T-helper 2 cell treated with Interferon-gamma antibody and Interleukin-4, amounts not matched to agents 5 μg/mL and 100 μg/mL, for 36 hours (primary cell): ENCODE results near the gene CATSPER1.
"Not testable (repeated sequence)": the region's sequence is repeated elsewhere in the genome, so short reads cannot be mapped to it uniquely, and the experiment has no call there.

ENCODE experiments used
- DNase-seq: peaks from one replicate; pipeline ENCODE4 v3.0.0; 2021; ENCODE audit warnings: low spot score
- H3K27ac Mint-ChIP-seq: one replicate; pipeline ENCODE4 v1.8.0; 2021; ENCODE audit warnings: mild to moderate bottlenecking, mixed read lengths
- H3K27me3 Mint-ChIP-seq: one replicate; pipeline ENCODE4 v1.8.0; 2021; ENCODE audit warnings: low read depth, mixed read lengths
- H3K36me3 Mint-ChIP-seq: one replicate; pipeline ENCODE4 v1.8.0; 2021; ENCODE audit warnings: low read depth, mixed read lengths
- H3K4me1 Mint-ChIP-seq: one replicate; pipeline ENCODE4 v1.8.0; 2021; ENCODE audit warnings: low read depth, mixed read lengths
- H3K4me3 Mint-ChIP-seq: one replicate; pipeline ENCODE4 v1.8.0; 2022; ENCODE audit warnings: mild to moderate bottlenecking, moderate library complexity, mixed read lengths
- H3K9me3 Mint-ChIP-seq: one replicate; pipeline ENCODE4 v1.8.0; 2021; ENCODE audit warnings: mixed read lengths

CATSPER1 gene

GRCh38 chr11:66045177-66045639, 18.9 kb upstream of the CATSPER1 start:
- H3K4me3 Mint-ChIP-seq: no peak overlapping the region
- peaks cover 5% of the 10 kb centered on the region for H3K27me3 Mint-ChIP-seq
- H3K27ac Mint-ChIP-seq: no peak overlapping the region
- no peaks in the 10 kb centered on the region for H3K9me3 Mint-ChIP-seq
- H3K36me3 Mint-ChIP-seq: no peaks in the 10 kb centered on the region
- H3K4me1 Mint-ChIP-seq: peaks cover 12% of the 10 kb centered on the region
- peak; percentile 77 for DNase-seq

GRCh38 chr11:66044757-66045156, 18.5 kb upstream of the CATSPER1 start:
- no peak for DNase-seq
- Mint-ChIP-seq H3K27me3 (peaks cover 5% of the 10 kb centered on the region), H3K27ac (no peak overlapping the region), H3K36me3 (no peaks in the 10 kb centered on the region), H3K4me3 (no peak overlapping the region), H3K9me3 (no peaks in the 10 kb centered on the region), H3K4me1 (peaks cover 11% of the 10 kb centered on the region)

DNA sequence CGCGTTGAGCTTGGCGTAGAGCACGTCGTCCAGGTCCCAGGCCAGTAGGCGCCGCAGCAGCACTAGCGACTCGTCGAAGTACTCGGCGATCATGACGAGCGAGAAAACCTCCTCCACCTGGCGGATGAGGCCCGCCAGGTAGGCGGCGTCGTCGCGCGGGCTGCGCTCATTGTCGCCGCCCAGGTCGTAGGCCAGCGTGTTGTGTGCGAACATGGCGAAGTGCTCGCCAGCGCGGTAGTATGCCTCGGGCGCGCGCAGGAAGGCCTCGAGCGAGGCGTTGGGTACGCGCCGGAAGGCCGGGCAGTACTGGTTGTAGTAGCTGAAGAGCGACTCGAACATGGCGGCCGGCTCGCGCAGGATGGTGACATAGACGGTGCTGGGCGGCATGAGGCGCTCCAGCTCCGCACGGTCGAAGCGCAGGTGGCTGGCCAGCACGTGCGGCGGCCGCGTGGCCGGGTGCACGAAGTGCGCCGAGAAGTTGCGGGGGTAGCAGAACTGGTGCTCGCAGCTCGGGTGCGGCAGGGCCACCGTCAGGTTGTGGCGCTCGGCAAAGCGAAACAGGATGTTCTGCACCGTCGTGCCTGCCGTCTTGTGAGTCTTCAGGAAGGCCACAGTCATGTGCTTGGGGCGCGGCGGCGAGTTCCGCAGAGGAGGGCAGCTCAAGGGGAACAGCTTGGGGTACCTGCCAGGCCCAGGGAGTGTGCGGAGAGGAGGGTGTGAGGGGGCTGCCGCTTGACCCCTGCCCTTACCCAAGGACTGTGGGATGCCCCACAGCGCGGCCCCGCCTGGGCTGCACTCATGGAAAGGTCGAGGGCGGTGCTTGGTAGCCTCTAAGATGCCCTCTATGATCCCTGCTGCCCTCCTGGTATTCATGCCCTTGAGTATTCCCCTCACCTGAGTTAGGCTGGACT, 17.0 kb upstream of the CATSPER1 start:
- H3K27ac Mint-ChIP-seq: no peak overlapping the region
- H3K36me3 Mint-ChIP-seq: no peaks in the 10 kb centered on the region
- peaks cover 2% of the 10 kb centered on the region for H3K27me3 Mint-ChIP-seq
- peaks cover 11% of the 10 kb centered on the region for H3K4me1 Mint-ChIP-seq
- H3K4me3 Mint-ChIP-seq: no peak overlapping the region
- H3K9me3 Mint-ChIP-seq: no peaks in the 10 kb centered on the region
- DNase-seq: no peak

GRCh38 chr11:66042227-66042995, 16.1 kb upstream of the CATSPER1 start:
- peaks cover 11% of the 10 kb centered on the region for H3K4me1 Mint-ChIP-seq
- no peaks in the 10 kb centered on the region for H3K36me3 Mint-ChIP-seq
- no peak overlapping the region for H3K27ac Mint-ChIP-seq
- no peak for DNase-seq
- H3K9me3 Mint-ChIP-seq: no peaks in the 10 kb centered on the region
- H3K27me3 Mint-ChIP-seq: no peaks in the 10 kb centered on the region
- no peak overlapping the region for H3K4me3 Mint-ChIP-seq

- Mint-ChIP-seq H3K4me3 (no peak overlapping the region), H3K4me1 (peaks cover 3% of the 10 kb centered on the region), H3K9me3 (no peaks in the 10 kb centered on the region), H3K36me3 (no peaks in the 10 kb centered on the region), H3K27me3 (peaks cover 2% of the 10 kb centered on the region), H3K27ac (no peak overlapping the region)
- DNase-seq: no peak
These were observed 13.5 kb upstream of the CATSPER1 start for GRCh38 chr11:66039765-66040164.

GRCh38 chr11:66037327-66037726, 11.0 kb upstream of the CATSPER1 start:
- no peaks in the 10 kb centered on the region for H3K36me3 Mint-ChIP-seq
- DNase-seq: no peak
- H3K9me3 Mint-ChIP-seq: no peaks in the 10 kb centered on the region
- H3K4me1 Mint-ChIP-seq: no peaks in the 10 kb centered on the region
- H3K4me3 Mint-ChIP-seq: no peak overlapping the region
- no peak overlapping the region for H3K27ac Mint-ChIP-seq
- H3K27me3 Mint-ChIP-seq: peaks cover 4% of the 10 kb centered on the region

GRCh38 chr11:66036334-66036710, 10.0 kb upstream of the CATSPER1 start:
- no peaks in the 10 kb centered on the region for H3K4me1 Mint-ChIP-seq
- no peak overlapping the region for H3K27ac Mint-ChIP-seq
- peaks cover 4% of the 10 kb centered on the region for H3K27me3 Mint-ChIP-seq
- no peak for DNase-seq
- H3K36me3 Mint-ChIP-seq: no peaks in the 10 kb centered on the region
- no peaks in the 10 kb centered on the region for H3K9me3 Mint-ChIP-seq
- no peak overlapping the region for H3K4me3 Mint-ChIP-seq

GRCh38 chr11:66035653-66036333, 9.5 kb upstream of the CATSPER1 start:
- DNase-seq: no peak
- Mint-ChIP-seq H3K4me3 (no peak overlapping the region), H3K4me1 (no peaks in the 10 kb centered on the region), H3K27me3 (peaks cover 4% of the 10 kb centered on the region), H3K9me3 (no peaks in the 10 kb centered on the region), H3K36me3 (no peaks in the 10 kb centered on the region), H3K27ac (no peak overlapping the region)

- H3K27me3 Mint-ChIP-seq: peaks cover 4% of the 10 kb centered on the region
- H3K4me3 Mint-ChIP-seq: no peak overlapping the region
- no peaks in the 10 kb centered on the region for H3K4me1 Mint-ChIP-seq
- H3K36me3 Mint-ChIP-seq: no peaks in the 10 kb centered on the region
- DNase-seq: no peak
- no peak overlapping the region for H3K27ac Mint-ChIP-seq
- H3K9me3 Mint-ChIP-seq: no peaks in the 10 kb centered on the region
These were observed 6.9 kb upstream of the CATSPER1 start for GRCh38 chr11:66032957-66033735.

GRCh38 chr11:66023186-66023440, 3.2 kb downstream of the CATSPER1 start:
- not testable (repeated sequence) for H3K27ac Mint-ChIP-seq, H3K36me3 Mint-ChIP-seq, DNase-seq, H3K9me3 Mint-ChIP-seq, H3K4me3 Mint-ChIP-seq, H3K27me3 Mint-ChIP-seq
- H3K4me1 Mint-ChIP-seq: peaks cover 11% of the 10 kb centered on the region

GRCh38 chr11:66022401-66023185, 3.7 kb downstream of the CATSPER1 start:
- Mint-ChIP-seq H3K4me1 (peaks cover 11% of the 10 kb centered on the region), H3K27ac (no peak overlapping the region), H3K27me3 (peaks cover 4% of the 10 kb centered on the region), H3K4me3 (peak overlapping the region; percentile 57), H3K36me3 (no peaks in the 10 kb centered on the region), H3K9me3 (no peaks in the 10 kb centered on the region)
- DNase-seq: peak; percentile 71

DNA sequence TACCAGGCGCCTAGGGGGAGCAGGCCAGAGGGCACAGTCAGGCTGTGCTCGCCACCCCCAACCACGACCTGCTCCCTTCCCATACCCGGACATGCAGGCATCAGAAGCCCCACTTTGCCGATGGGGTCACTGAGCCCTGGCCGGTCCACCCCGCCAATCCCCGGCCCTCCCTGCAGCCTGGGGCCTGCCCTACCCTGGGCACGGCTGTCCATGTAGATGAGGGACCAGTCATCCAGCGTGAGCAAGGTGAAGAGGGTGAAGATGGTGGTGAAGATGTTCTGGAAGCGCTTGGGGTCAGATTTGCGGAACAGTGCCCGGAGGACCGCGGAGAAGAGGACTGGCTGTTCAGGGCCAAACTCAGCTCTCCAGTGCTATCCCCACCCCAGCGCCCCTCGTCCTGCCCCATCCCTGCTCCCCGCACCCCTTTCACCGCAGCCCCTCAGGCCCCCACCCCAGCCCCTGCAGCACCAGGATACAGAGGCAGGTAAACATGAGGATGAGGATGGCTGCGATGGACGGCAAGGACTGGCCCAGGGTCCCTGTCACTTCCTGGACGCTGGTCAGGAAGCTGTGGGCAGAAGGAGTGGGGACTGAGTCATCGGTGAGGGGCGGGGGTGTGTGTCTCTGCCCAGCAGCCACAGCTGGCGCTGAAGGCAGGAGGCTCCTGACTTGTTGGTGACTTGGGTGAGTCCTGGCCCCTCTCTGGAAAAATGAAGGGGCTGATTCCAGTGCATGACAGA, 5.5 kb downstream of the CATSPER1 start:
- DNase-seq: peak; percentile 56
- peaks cover 4% of the 10 kb centered on the region for H3K27me3 Mint-ChIP-seq
- H3K27ac Mint-ChIP-seq: no peak overlapping the region
- H3K4me1 Mint-ChIP-seq: peaks cover 11% of the 10 kb centered on the region
- no peaks in the 10 kb centered on the region for H3K36me3 Mint-ChIP-seq
- no peaks in the 10 kb centered on the region for H3K9me3 Mint-ChIP-seq
- no peak overlapping the region for H3K4me3 Mint-ChIP-seq
